GM23338 (cell line): ENCODE results near the gene SLC29A2.

ENCODE experiments used
- CREB1 ChIP-seq: fragments of 250-450 bp; sonication (Bioruptor Pico); IDR thresholded peaks from 2 replicates; pipeline ENCODE4 v1.5.0; 2020; ENCODE audit warnings: low read depth, mild to moderate bottlenecking, moderate library complexity
- CTCF ChIP-seq, 2 experiments: fragments of 200-600 bp in 1 of 2; sonication (generic) in 1 of 2; conservative IDR thresholded peaks; 2 replicates each; pipeline versions ENCODE4 v1.5.1 to v1.6.1; 2016 to 2017; ENCODE audit warnings: antibody characterized with exemption in 2 of 2, low read depth in 2 of 2, mild to moderate bottlenecking in 2 of 2, moderate library complexity in 1 of 2
- EZH2 ChIP-seq: fragments of 200-600 bp; sonication (generic); IDR thresholded peaks from one replicate; pipeline ENCODE4 v1.8.0; 2017; ENCODE audit warnings: antibody characterized with exemption, mild to moderate bottlenecking, low read depth; ENCODE audit not compliant: unreplicated experiment
- EZH2phosphoT487 ChIP-seq: fragments of 200-600 bp; sonication (generic); IDR thresholded peaks from one replicate; pipeline ENCODE4 v1.8.1; 2018; ENCODE audit warnings: antibody characterized with exemption; ENCODE audit not compliant: unreplicated experiment
- JUNB ChIP-seq: IDR thresholded peaks from one replicate; pipeline ENCODE4 v1.6.1; 2016; ENCODE audit warnings: antibody characterized with exemption; ENCODE audit not compliant: unreplicated experiment
- NANOG ChIP-seq: IDR thresholded peaks from 2 replicates; pipeline ENCODE4 v1.6.1; 2016; ENCODE audit warnings: antibody characterized with exemption, borderline replicate concordance
- POLR2AphosphoS5 ChIP-seq: IDR thresholded peaks from 2 replicates; pipeline ENCODE4 v1.6.1; 2016; ENCODE audit warnings: antibody characterized with exemption, low read depth
- REST ChIP-seq: IDR thresholded peaks from one replicate; pipeline ENCODE4 v1.6.1; 2018; ENCODE audit warnings: antibody characterized with exemption; ENCODE audit not compliant: unreplicated experiment
- STAT1 ChIP-seq: IDR thresholded peaks from one replicate; pipeline ENCODE4 v1.6.1; 2016; ENCODE audit warnings: antibody characterized with exemption; ENCODE audit not compliant: unreplicated experiment
- ZNF114 ChIP-seq: fragments of 250-450 bp; sonication (Bioruptor Pico); IDR thresholded peaks from 2 replicates; pipeline ENCODE4 v1.5.0; 2020; ENCODE audit warnings: mild to moderate bottlenecking, moderate library complexity
- ZNF331 ChIP-seq: fragments of 250-450 bp; sonication (Bioruptor Pico); IDR thresholded peaks from 2 replicates; pipeline ENCODE4 v1.5.0; 2020; ENCODE audit warnings: low read depth, mild to moderate bottlenecking, moderate library complexity
- ZNF462 ChIP-seq: fragments of 250-450 bp; sonication (Bioruptor Pico); IDR thresholded peaks from 2 replicates; pipeline ENCODE4 v1.5.0; 2020; ENCODE audit warnings: mild to moderate bottlenecking, moderate library complexity

- TF ChIP-seq EZH2 (no peak), CTCF (conservative IDR thresholded peaks at IDR 0.05; ENCODE audit: low read depth in 2 of 2) (no peak), STAT1 (no peak), EZH2phosphoT487 (no peak), POLR2AphosphoS5 (no peak), JUNB (no peak), REST (no peak), ZNF331 (CRISPR knock-in tag) (no peak), ZNF114 (no peak), CREB1 (CRISPR knock-in tag) (no peak), NANOG (no peak), ZNF462 (CRISPR knock-in tag) (no peak)
Observed at GRCh38 chr11:66363187-66363601, 8.4 kb downstream of the SLC29A2 start.
